GM18511 (cell line): ENCODE data around the gene HOOK2.

Experiments used
- ATAC-seq: cut with Tn5 transposase; IDR thresholded peaks from one replicate; pipeline ENCODE4 v1.9.1; 2021; ENCODE audit warnings: mild to moderate bottlenecking, moderate library complexity; ENCODE audit not compliant: unreplicated experiment

The HOOK2 gene

DNA sequence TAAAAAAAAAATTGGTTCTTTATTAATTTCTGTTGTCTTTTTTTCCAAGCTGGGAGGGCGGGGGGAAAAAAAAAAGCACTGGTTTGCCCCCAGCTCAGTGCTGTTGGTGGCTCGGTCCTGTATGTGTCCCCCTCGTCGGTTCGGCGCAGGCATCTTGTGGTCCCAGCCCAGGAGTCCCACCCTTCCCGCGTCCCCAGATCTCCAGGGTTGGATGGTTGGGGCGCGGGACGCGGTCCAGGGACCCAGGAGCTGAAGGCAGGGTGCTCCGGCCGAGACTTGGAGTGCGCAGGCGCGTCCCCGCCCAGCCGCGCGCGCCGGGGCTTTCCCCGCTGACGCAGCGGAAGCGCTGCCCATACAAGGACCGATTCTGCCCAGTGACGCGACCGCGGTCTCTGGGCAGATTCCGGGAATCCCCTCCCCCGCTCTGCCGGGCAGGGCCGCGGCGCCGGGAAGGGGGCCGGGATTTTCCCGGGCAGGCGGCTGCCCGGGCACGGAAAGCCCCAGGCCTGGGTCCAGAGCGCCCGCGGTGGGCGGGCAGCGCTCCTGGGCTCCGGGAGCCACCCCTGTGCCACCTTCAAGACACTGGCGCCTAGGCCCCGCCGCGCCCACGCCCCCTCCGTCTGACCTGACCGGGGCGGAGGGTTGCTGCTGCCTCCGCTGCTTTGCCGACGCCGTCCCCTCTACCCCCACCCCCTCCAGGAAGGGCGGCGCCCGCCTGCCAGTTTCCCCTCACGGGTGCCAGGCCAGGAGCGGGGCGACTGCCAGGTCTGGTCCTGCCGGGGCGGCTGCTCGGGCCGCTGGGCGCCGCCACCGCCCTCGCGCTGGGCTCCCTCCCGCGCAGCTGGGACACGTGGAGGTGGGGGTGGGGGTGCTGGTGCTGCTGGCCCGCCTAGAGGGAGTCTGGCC, 18.2 kb upstream of the HOOK2 start:
- ATAC-seq, result peak; percentile 31

DNA sequence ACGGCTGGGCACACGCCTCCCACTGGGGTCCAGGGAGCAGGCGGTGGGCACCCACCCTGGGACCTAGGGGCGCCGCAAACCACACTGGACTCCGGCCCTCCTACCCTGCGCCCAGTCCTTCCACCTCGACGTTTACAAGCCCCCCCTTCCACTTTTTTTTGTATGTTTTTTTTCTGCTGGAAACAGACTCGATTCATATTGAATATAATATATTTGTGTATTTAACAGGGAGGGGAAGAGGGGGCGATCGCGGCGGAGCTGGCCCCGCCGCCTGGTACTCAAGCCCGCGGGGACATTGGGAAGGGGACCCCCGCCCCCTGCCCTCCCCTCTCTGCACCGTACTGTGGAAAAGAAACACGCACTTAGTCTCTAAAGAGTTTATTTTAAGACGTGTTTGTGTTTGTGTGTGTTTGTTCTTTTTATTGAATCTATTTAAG, 17.5 kb upstream of the HOOK2 start:
- ATAC-seq, result no peak

DNA sequence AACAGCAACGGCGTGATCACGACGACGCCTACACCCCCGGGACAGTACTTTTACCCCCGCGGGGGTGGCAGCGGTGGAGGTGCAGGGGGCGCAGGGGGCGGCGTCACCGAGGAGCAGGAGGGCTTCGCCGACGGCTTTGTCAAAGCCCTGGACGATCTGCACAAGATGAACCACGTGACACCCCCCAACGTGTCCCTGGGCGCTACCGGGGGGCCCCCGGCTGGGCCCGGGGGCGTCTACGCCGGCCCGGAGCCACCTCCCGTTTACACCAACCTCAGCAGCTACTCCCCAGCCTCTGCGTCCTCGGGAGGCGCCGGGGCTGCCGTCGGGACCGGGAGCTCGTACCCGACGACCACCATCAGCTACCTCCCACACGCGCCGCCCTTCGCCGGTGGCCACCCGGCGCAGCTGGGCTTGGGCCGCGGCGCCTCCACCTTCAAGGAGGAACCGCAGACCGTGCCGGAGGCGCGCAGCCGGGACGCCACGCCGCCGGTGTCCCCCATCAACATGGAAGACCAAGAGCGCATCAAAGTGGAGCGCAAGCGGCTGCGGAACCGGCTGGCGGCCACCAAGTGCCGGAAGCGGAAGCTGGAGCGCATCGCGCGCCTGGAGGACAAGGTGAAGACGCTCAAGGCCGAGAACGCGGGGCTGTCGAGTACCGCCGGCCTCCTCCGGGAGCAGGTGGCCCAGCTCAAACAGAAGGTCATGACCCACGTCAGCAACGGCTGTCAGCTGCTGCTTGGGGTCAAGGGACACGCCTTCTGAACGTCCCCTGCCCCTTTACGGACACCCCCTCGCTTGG, 16.9 kb upstream of the HOOK2 start:
- ATAC-seq, result no peak

DNA sequence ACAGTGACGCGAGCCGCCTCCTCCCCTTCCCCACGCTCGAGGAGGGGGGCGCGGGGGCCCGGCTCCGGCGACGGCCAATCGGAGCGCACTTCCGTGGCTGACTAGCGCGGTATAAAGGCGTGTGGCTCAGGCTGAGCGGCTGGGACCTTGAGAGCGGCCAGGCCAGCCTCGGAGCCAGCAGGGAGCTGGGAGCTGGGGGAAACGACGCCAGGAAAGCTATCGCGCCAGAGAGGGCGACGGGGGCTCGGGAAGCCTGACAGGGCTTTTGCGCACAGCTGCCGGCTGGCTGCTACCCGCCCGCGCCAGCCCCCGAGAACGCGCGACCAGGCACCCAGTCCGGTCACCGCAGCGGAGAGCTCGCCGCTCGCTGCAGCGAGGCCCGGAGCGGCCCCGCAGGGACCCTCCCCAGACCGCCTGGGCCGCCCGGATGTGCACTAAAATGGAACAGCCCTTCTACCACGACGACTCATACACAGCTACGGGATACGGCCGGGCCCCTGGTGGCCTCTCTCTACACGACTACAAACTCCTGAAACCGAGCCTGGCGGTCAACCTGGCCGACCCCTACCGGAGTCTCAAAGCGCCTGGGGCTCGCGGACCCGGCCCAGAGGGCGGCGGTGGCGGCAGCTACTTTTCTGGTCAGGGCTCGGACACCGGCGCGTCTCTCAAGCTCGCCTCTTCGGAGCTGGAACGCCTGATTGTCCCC, 16.1 kb upstream of the HOOK2 start, which contains the start of gene JUNB:
Gene JUNB (plus strand): TSS at position 142 of the 706 bp plus-strand sequence. CDS start 286 bp downstream, at position 428.
- ATAC-seq, result peak; percentile 30

DNA sequence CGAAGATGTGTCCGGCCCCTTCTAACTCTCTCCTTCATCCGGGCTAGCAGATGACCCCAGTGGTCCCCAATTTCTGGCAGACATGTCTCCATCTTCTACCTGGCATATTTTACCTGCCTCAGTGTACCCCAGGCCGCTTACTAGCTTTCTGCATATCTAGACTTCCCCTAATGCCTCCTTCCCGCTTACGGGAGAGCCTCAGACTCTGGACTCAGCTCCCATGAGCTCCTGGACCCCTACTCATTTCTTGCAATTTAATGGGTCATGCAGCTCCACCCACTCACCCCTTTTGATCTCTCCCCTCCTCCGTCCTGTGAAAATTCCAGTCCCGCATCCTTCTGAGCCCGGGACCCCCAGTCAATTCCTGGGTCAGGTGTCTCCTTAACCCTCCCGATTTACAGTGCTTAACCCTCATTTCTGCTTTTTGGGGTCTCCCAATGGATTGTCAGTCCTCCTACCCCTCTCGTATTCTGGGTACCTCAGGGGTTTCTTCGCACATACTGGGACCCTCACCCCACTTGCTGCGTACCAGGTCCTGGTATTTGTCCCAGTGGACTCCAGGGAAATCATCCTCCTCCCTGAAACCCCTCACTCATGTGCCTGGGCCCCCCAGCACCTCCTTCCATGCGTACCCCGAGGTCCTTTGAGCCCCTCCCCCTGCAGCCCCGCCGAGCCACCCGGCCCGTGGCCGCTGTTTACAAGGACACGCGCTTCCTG, 15.4 kb upstream of the HOOK2 start:
- ATAC-seq, result no peak

DNA sequence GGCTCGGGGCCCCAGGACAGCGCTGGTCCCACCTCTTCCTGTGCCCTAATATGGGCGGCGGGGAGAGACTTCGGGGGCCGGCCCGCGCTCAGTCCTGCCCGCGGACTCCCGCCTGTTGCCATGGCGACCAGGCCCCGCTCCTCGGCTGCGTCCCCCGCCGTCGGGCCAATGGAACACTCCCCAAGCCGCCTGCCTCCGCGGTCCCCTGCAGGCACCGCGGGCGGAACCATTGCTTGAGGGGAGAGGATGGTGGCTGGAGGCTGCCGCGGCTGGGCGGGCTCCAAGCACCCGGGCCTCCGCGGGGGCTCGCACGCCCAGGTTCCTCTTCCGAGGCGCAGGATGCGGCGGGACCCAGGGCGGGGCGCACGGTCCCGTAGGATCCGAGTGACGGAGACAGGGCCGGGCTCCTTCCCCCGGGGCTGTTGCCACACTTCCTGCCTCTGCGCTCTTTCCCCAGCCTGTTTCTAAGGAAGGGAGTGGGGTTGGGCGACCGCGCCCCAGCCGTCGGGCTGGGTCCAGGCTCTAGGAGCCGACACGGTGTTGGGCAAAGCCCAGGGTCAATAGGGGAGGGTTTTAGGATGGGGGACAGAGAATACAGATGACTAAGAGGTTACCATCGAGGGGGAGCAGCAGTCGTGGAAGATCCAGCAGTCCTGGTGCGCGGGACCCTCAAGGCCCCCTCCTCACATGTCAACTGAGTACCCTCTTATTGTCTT, 14.7 kb upstream of the HOOK2 start:
- peak; percentile 45 for ATAC-seq

DNA sequence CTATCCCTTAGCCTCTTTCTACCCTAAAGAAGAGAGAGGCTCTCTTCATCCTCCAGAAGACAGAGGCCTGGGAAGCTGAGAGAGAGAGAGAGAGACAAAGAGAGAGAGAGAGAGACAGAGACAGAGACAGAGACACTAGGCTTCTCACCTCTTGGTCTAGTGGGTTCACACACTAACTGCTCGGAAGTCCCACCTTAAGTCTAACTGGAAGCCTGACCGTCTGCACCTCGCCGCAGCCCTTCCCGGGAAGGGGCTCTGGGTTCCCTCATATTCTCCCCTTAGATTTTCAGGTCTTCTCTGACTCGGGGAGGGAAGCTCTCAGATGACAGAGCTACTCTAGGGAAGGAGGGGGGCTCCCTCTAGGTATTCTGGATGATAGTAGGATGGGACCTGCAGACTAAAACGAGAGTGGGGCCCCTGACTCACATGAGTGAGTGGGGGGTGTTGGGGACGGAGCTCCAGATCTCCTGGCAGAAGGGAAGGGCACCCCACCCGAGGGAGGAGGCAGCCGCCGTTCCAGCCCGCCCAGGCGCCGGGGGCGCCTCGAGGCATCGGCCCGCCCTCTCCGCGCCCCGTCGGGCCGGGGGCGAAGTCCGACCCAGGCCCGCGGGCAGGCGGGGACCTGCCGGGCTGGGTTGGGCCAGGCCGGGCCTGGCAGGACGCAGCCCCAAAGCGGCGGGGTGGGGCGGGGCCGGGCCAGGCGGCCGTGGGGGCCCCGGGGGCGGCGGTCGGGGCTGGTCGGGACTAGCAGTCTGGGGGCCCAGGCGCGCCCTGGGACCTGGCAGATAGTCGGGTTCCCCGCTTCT, 13.9 kb upstream of the HOOK2 start:
- no peak for ATAC-seq

DNA sequence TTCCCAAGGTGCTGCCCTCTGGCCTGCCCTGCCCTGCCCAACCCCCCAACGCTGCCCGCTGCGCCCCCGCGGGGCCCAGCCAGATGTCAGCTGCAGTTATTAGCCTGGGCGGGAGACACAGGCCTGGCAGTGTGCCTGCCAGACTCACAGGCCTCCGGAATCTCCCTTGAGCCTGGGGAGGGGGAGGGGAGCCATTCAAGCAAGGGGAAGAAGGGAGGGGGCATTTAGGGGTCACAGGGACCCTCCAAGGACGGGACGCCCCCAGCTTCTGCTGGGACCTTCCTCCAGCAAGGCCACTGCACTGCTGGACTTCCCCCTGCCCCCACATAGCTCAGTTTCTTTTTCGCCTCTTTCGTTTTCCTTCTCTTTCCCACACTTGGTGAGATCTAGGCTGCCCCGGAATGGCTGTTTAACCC, 13.3 kb upstream of the HOOK2 start:
- ATAC-seq, result no peak

DNA sequence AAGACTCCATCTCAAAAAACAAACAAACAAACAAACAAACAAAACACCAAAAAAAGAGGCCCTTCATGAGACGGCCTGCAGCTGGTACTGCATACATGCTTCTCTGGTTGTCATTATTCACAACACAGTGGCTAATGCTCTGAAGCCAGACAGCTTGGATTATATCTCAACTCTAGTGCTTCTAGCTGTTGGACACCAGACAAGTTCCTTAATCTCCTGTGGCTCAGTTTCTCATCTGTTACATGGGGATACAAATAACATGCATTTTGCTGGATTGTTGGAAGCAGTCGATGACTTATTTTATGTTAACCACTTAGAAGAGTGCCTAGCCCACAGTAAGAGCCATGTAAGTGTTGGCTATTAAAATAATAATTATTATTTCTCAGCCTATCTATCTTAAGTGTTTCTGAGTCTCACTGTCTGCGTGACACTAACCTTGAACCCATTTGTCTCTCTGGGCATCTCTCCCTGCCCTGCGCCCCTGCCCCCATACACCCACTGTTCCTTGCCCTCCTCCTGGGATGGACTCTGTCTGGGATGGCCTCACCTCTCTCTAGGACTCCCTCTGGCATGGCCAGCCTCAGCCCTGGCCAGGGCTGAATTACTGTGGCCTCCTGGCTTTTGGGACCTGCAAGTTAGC, 12.8 kb upstream of the HOOK2 start:
- no peak for ATAC-seq

DNA sequence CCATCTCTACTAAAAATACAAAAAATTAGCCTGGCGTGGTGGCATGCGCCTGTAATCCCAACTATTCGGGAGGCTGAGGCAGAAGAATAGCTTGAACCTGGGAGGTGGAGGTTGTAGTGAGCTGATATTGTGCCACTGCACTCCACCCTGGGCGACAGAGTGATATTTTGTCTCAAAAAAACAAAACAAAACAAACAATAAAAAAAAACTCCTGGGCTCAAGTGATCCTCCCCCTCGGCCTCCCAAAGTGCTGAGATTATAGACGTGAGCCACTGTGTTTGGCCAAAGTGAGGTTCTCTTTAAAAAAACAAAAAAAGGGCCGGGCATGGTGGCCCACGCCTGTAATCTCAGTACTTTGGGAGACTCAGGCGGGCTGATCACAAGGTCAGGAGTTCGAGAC, 12.1 kb upstream of the HOOK2 start:
- no peak for ATAC-seq

DNA sequence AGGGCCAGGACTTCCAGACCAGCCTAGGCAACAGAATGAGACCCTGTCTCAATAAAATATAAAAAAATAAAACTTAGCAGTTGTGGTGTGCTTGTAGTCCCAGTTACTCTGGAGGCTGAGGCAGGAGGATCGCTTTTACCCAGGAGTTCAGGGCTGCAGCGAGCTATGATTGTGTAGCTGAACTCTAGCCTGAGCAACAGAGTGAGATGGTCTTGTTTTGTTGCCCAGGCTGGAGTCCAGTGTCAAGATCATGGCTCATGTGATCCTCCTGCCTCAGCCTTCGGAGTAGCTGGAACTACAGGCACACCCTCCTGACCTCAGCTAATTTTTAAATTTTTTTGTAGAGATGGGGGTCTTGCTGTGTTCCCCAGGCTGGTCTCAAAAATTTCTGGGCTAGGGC, 11.6 kb upstream of the HOOK2 start:
- no peak for ATAC-seq

DNA sequence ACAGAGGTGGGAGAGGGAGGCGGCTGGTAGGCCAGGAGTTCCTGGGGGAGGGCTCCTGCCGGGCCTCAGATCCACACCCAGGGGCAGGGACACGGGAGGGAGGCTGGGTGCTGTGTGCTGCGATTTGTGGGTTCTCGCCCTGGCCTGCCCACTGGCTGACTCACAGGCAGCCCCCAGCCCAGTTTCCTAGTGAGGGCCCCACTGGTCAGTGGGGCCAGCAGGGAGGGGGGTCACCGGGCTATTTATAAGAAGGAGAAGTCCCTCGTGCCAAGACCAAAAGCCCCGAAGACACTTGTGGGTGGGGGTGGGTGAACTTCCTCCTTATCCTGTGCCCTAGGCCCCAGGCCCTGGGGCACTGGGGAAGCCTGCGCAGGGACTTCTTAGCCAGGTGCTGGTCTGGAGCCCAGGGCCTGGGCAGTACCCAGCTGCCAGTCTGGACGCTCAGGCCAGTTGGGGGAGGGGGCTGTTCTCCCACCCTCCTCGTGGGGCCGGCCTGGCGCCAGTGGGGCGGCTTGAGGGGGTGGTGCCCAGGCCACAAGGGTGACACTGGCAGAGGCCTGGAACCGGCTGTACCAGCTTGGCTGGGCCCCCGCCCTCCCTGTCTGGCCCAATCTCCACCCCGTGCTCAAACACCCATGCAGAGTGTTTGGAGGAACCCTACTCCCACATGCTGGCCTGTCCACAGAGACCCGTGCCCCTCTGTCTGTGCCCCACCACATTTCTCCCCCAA, 11.0 kb upstream of the HOOK2 start:
- no peak for ATAC-seq

DNA sequence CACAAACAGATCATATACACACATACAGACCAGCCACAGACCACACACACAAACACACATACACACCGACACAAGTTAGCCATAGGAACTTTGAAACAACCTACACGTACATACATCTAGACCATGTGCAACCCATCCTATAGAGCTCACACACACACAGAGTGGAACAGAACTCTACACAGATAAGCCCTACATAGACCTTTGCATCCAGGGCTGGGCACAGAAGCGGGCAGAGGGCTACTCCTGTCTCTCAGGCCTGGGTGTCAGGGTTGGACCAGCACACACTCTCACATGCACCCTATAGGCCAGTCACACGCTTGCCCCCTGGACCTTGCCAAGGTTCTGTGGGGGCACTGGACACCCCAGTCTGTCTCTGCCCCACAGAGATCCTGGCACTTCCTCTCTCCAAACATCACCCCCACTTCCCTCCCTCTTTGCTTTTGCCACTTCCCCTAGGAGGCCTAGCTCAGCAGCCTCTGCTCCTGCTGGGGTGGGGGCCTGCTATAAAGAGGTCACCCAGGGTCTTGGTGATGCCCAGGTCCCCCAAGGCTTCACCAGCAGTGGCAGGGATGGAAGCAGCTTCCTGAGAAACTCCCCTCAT, 10.2 kb upstream of the HOOK2 start:
- ATAC-seq, result no peak

DNA sequence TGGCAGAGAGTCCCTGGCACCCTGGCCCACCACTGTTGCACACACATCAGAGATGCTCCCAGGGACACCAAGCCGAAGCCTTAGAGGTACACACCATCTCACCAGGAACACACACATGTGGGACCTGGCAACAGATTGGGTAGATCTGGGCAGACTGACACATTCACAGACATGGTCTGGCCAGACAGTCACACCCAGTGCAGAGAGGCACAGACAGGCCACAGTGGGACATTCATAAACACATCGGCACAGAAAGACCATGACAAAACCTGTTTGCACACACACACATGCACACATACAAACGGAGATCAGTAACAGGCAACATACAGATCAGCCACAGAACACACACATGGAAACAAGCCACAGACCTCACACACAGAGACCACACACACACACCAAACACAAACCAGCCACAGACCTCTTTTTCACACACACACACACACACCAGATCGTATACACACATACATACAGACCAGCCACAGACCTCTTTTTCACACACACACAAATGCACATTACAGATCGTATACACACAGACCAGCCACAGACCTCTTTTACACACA, 9.6 kb upstream of the HOOK2 start:
- ATAC-seq, result no peak

DNA sequence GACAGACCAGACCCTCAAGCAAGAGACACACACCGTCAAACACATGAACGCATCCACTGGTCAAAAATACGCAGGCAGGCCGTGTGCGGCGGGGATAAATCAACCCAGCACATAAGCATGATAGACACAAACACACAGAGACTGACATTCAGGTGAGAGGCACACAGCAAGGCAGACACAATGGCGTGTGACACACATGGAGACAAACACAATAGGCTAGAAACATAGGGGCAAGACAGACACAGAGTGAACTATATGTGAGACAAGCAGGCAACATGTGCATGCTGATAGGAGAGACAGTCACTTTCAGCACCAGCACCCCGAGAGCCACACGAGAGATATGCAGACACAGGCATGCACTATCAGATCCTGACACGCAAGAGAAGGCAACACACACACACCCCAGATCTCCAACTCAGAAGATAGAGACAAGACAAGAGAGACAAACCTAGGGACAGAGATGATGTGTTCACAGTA, 9.1 kb upstream of the HOOK2 start:
- no peak for ATAC-seq

DNA sequence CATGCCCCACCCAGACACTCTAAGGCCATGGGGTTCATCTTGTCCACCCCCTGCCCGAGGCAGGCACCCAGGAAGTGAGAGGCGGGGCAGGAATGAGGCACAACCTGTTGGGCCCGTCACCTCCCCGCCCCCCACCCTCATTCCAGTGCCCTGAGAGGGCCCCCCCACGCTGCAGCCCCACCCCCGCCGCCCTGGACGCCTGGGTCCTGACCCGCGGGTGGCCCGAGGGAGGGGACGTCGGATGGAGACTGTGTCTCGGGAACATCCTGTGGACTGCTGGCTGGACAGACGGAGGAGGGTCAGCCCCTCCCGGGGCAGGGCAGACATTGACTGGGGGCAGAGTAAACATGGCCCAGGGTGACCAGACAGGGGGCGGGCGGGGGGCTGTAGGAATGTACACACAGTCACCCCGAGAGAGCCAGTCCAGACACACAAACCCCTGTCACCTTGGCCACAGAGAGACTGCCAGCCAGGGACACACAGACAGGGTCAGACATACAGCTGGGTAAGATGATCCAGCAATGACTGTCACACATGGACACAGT, 8.6 kb upstream of the HOOK2 start:
- no peak for ATAC-seq
